B cell (primary cell): ENCODE data around the gene EPSTI1. TPM values are rescaled to one million over a fixed set of nuclear protein-coding genes. Genes with fewer than 3 reads are reported as not detected.

Source experiments
- ATAC-seq: fragments of 200-7000 bp; cut with Tn5 transposase; one replicate; pipeline ENCODE4 v1.10.0; 2021; ENCODE audit warnings: low read depth, mild to moderate bottlenecking, moderate number of reproducible peaks, moderate library complexity
- CTCF ChIA-PET: fragments of 350-600 bp; sonication (Branson Sonifier 250); formaldehyde crosslinking; loops from one replicate; lab custom pipeline; 2021; ENCODE audit warnings: antibody characterized with exemption, inconsistent platforms; lab: Charles Lee
- POLR2A ChIA-PET: fragments of 350-600 bp; sonication (Branson Sonifier 250); formaldehyde crosslinking; loops from one replicate; lab custom pipeline; 2021; ENCODE audit warnings: antibody characterized with exemption; lab: Charles Lee
- DNase-seq: peaks from one replicate; pipeline ENCODE4 v3.0.0; 2013
- H2AFZ ChIP-seq: 2 replicates; pipeline ENCODE4 v1.6.1; 2012; ENCODE audit warnings: mild to moderate bottlenecking, low read depth, low read length; ENCODE audit not compliant: insufficient read depth, poor library complexity, severe bottlenecking
- H3K27ac ChIP-seq, 2 donors: 1 replicate in 1 of 2; 2 replicates in 1 of 2; pipeline ENCODE4 v1.5.1; 2012 to 2013; ENCODE audit warnings: low read length in 2 of 2, mild to moderate bottlenecking in 2 of 2, moderate library complexity in 1 of 2
- H3K27me3 ChIP-seq, 4 experiments: fragments of 200-600 bp in 1 of 4; sonication (generic) in 1 of 4; replicated peaks in 1 of 4; 1 replicate in 2 of 4; 2 replicates in 2 of 4; pipeline versions ENCODE4 v1.6.1 to v1.7.0; 2013 to 2016; ENCODE audit warnings: low read length in 3 of 4, mild to moderate bottlenecking in 2 of 4, mixed read lengths in 1 of 4, moderate library complexity in 1 of 4; ENCODE audit not compliant: insufficient read depth in 4 of 4, control insufficient read depth in 3 of 4; ENCODE audit errors: control extremely low read depth in 1 of 4
- H3K36me3 ChIP-seq, 2 experiments: replicated peaks in 1 of 2; 1 replicate in 1 of 2; 2 replicates in 1 of 2; pipeline versions ENCODE4 v1.6.1 to v1.7.1; 2013; ENCODE audit warnings: low read length in 1 of 2; ENCODE audit not compliant: insufficient read depth in 2 of 2, control insufficient read depth in 1 of 2; ENCODE audit errors: control extremely low read depth in 1 of 2, extremely low read depth in 1 of 2
- H3K4me1 ChIP-seq, 2 donors: fragments of 200-600 bp in 1 of 2; sonication (generic) in 1 of 2; 1 replicate in 1 of 2; 2 replicates in 1 of 2; pipeline versions ENCODE4 v1.5.1 to v1.6.1; 2013 to 2017; ENCODE audit warnings: low read length in 2 of 2; ENCODE audit not compliant: control insufficient read depth in 2 of 2, insufficient read depth in 2 of 2
- H3K4me2 ChIP-seq: replicated peaks from 2 replicates; pipeline ENCODE3; 2012; ENCODE audit warnings: mild to moderate bottlenecking, low read depth, low read length; ENCODE audit not compliant: poor library complexity, severe bottlenecking
- H3K4me3 ChIP-seq, 5 experiments: fragments of 200-600 bp in 1 of 5; sonication (generic) in 1 of 5; 1 replicate in 3 of 5; 2 replicates in 2 of 5; pipeline versions ENCODE4 v1.5.1 to v1.7.0; 2011 to 2016; ENCODE audit warnings: low read length in 4 of 5, mild to moderate bottlenecking in 4 of 5, low read depth in 2 of 5, control low read depth in 1 of 5, moderate library complexity in 1 of 5; ENCODE audit not compliant: insufficient read depth in 1 of 5; ENCODE audit errors: control extremely low read depth in 1 of 5, extremely low read depth in 1 of 5
- H3K79me2 ChIP-seq: fragments of 200-600 bp; sonication (generic); one replicate; pipeline ENCODE4 v1.6.0; 2016; ENCODE audit warnings: low read length; ENCODE audit not compliant: control insufficient read depth, insufficient read depth
- H3K9ac ChIP-seq: fragments of 200-600 bp; sonication (generic); 2 replicates; pipeline ENCODE4 v1.6.1; 2017; ENCODE audit warnings: mild to moderate bottlenecking, low read length, moderate library complexity
- H3K9me3 ChIP-seq, 3 donors: one replicate each; pipeline versions ENCODE4 v1.6.1 to v1.7.1; 2013; ENCODE audit warnings: low read length in 2 of 3; ENCODE audit not compliant: control insufficient read depth in 2 of 3, insufficient read depth in 1 of 3; ENCODE audit errors: control extremely low read depth in 1 of 3
- H4K20me1 ChIP-seq: 2 replicates; pipeline ENCODE4 v1.6.0; 2012; ENCODE audit warnings: mild to moderate bottlenecking, low read length; ENCODE audit not compliant: insufficient read depth, control insufficient read depth, poor library complexity, severe bottlenecking
- H3K27ac Mint-ChIP-seq: one replicate; pipeline ENCODE4 v1.8.0; 2021; ENCODE audit warnings: mixed read lengths
- H3K27me3 Mint-ChIP-seq: one replicate; pipeline ENCODE4 v1.8.0; 2021; ENCODE audit warnings: mixed read lengths
- H3K4me1 Mint-ChIP-seq: one replicate; pipeline ENCODE4 v1.8.0; 2021; ENCODE audit warnings: mixed read lengths
- H3K4me3 Mint-ChIP-seq: one replicate; pipeline ENCODE4 v1.8.0; 2021; ENCODE audit warnings: mixed read lengths
- H3K9me3 Mint-ChIP-seq: one replicate; pipeline ENCODE4 v1.8.0; 2022; ENCODE audit warnings: mixed read lengths; ENCODE audit not compliant: insufficient read depth
- CTCF ChIP-seq: fragments of 200-600 bp; IDR thresholded peaks from one replicate; pipeline ENCODE4 v1.8.0; 2022; ENCODE audit warnings: antibody characterized with exemption, mild to moderate bottlenecking
- EZH2 ChIP-seq: IDR thresholded peaks from 2 replicates; pipeline ENCODE4 v1.6.1; 2012; ENCODE audit warnings: borderline replicate concordance, low read depth, mild to moderate bottlenecking, moderate library complexity, low read length; ENCODE audit not compliant: insufficient read depth, poor library complexity, severe bottlenecking
- WGBS: methylation state at CpG from one replicate; pipeline ENCODE4 v1.1.5; 2013; ENCODE audit warnings: missing lambda C conversion rate; ENCODE audit not compliant: insufficient coverage; 5-methylcytosine and 5-hydroxymethylcytosine counted together
- intact Hi-C: fragments of 100-400 bp; cut with micrococcal nuclease; formaldehyde crosslinking; loops from one replicate; pipeline ENCODE4 v1.10.0; 2022
- polyA minus RNA-seq: library from RNA; depleted of rRNA, polyadenylated mRNA; stranded (reverse); fragments of >200 nt; gene quantifications from 2 replicates; pipeline ENCODE4 v1.2.3, GENCODE V29; 2012
- polyA plus RNA-seq: library from polyadenylated mRNA; depleted of rRNA; stranded (reverse); fragments of >200 nt; gene quantifications from 2 replicates; pipeline ENCODE4 v1.2.3, GENCODE V29; 2012
- total RNA-seq, 2 donors: library from RNA; stranded (reverse); fragments of 120-200 nt in 1 of 2; gene quantifications; 1 replicate in 1 of 2; 2 replicates in 1 of 2; pipeline versions ENCODE4 v1.2.3 to v1.2.4, GENCODE V29; 2013 to 2022

Gene EPSTI1, protein sequence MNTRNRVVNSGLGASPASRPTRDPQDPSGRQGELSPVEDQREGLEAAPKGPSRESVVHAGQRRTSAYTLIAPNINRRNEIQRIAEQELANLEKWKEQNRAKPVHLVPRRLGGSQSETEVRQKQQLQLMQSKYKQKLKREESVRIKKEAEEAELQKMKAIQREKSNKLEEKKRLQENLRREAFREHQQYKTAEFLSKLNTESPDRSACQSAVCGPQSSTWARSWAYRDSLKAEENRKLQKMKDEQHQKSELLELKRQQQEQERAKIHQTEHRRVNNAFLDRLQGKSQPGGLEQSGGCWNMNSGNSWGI
- total RNA-seq: 41.8 and 45.4 TPM in 2 replicates
- 44.7 TPM for total RNA-seq (2013)
- polyA plus RNA-seq: 13.4 and 18.2 TPM in 2 replicates
- polyA minus RNA-seq: 22.6 and 25.5 TPM in 2 replicates

- Histone ChIP-seq H3K79me2 (peaks cover 45% of the 10 kb centered on the region), H4K20me1 (no peaks in the 10 kb centered on the region), H3K27me3 (no peaks in the 10 kb centered on the region), H3K27ac (peak within 1 kb of the TSS; percentile 93 to 95), H3K36me3 (no peaks in the 10 kb centered on the region), H3K4me1 (peaks cover 30 to 45% of the 10 kb centered on the region in 2 donors), H3K9ac (peak within 1 kb of the TSS; percentile 84), H3K4me3 (peak within 1 kb of the TSS; percentile 70 to 91 (median 80)), H2AFZ (peak within 1 kb of the TSS; percentile 78), H3K9me3 (no peaks in the 10 kb centered on the region), H3K4me2 (peak within 1 kb of the TSS; percentile 74)
- H3K4me1 Mint-ChIP-seq: peaks cover 46% of the 10 kb centered on the region
- peak within 1 kb of the TSS; percentile 96 for H3K4me3 Mint-ChIP-seq
- H3K27me3 Mint-ChIP-seq: no peaks in the 10 kb centered on the region
- peak; percentile 82 for ATAC-seq
- no peaks in the 10 kb centered on the region for H3K9me3 Mint-ChIP-seq
- H3K27ac Mint-ChIP-seq: peak within 1 kb of the TSS; percentile 99
- ChIA-PET CTCF (interaction anchor here (0.8 to 6.7 kb wide), 13 partner anchors 10 to 104 kb away, joined by 3 to 53 read pairs (median 5); partner anchors contain the start of gene DNAJC15), POLR2A (interaction anchor here (0.7 to 3.6 kb wide), 13 partner anchors 10 to 108 kb away, joined by 3 to 19 read pairs (median 4); partner anchors contain the start of gene DNAJC15)
- TF ChIP-seq CTCF: no peak
- TF ChIP-seq EZH2: no peak
- WGBS: under 1% methylated on average over 39 of the region's 45 CpGs
- DNase-seq: peak; percentile 87
- intact Hi-C loops: loop anchor here (1.0 to 5.0 kb wide), 5 partner anchors 15 to 1280 kb away; partner anchors contain the start of gene DNAJC15
Observed at GRCh38 chr13:42991898-42992763, at the start of gene EPSTI1. TSS of gene EPSTI1 (minus strand) at chr13:42992241. CDS start at chr13:42992165, 76 bp downstream.
